GM12874 (cell line): Measurements from ENCODE around the gene CTXND1.

Experiments
- TF ChIP-seq, protein P1 (sequence below): IDR thresholded peaks from 2 replicates; pipeline ENCODE4 v1.5.1; 2011; ENCODE audit warnings: low read depth, mild to moderate bottlenecking, control low read depth, low read length, moderate library complexity; ENCODE audit not compliant: insufficient read depth

The CTXND1 gene

DNA sequence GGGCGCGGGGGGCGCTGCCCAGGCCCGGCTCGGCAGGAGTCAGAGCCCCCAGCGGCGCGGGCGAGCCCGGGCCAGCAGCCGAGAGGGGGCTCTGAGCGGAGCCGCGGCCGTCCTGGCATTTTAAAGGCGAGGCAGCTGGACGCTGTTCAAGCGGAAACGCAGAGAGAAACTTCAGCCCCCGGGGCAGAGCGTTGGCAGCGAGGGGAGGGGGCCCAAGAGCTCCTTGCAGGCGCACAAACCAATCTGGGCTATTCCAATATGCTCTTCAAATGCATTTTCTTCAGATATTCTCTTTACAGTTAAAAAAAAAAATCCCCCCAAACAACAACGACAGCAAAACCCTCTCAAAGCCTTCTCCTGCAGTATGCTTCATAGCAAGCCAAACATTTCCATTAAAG lies at the start of gene CTXND1:
Gene CTXND1, minus strand, starts transcription at position 93 of the 398 bp plus-strand sequence. CDS start 50,264 bp downstream, outside the sequence.
- TF ChIP-seq, protein P1, sequence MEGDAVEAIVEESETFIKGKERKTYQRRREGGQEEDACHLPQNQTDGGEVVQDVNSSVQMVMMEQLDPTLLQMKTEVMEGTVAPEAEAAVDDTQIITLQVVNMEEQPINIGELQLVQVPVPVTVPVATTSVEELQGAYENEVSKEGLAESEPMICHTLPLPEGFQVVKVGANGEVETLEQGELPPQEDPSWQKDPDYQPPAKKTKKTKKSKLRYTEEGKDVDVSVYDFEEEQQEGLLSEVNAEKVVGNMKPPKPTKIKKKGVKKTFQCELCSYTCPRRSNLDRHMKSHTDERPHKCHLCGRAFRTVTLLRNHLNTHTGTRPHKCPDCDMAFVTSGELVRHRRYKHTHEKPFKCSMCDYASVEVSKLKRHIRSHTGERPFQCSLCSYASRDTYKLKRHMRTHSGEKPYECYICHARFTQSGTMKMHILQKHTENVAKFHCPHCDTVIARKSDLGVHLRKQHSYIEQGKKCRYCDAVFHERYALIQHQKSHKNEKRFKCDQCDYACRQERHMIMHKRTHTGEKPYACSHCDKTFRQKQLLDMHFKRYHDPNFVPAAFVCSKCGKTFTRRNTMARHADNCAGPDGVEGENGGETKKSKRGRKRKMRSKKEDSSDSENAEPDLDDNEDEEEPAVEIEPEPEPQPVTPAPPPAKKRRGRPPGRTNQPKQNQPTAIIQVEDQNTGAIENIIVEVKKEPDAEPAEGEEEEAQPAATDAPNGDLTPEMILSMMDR = no peak

DNA sequence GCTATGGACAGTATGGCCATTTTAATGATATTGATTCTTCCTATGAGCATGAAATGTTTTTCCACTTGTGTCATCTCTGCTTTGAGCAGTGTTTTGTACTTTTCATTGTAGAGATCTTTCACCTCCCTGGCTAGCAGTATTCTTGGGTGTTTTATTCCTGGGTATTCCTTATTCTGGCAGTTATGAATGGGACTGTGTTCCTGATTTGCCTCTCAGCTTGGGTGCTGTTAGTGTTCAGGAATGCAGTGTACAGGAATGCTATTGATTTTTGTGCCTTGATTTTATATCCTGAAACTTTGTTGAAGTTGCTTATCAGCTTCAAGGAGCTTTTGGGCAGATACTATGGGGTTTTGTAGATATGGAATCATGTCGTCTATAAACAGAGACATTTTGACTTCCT lies 49.5 kb upstream of the CTXND1 start:
- TF ChIP-seq, protein P1 = no peak

DNA sequence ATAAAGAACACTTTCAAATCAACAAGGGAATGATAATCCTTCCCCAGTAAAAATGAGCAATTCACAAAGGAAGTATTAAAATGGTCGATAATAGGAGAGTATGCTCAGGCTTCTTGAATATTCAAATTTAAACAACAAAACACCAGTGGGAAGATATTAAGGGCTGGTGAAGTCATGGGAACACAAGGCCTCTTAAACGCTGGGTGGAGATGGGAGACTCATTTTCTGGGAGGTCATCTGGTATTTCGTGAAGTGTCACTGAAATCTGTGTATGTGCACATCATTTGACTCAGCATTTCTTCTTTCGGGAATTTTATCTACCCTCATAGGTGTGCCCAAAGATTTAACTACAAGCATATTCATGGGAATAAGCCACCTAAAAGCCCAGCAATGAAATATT lies 40.1 kb upstream of the CTXND1 start:
- TF ChIP-seq, protein P1 = no peak

DNA sequence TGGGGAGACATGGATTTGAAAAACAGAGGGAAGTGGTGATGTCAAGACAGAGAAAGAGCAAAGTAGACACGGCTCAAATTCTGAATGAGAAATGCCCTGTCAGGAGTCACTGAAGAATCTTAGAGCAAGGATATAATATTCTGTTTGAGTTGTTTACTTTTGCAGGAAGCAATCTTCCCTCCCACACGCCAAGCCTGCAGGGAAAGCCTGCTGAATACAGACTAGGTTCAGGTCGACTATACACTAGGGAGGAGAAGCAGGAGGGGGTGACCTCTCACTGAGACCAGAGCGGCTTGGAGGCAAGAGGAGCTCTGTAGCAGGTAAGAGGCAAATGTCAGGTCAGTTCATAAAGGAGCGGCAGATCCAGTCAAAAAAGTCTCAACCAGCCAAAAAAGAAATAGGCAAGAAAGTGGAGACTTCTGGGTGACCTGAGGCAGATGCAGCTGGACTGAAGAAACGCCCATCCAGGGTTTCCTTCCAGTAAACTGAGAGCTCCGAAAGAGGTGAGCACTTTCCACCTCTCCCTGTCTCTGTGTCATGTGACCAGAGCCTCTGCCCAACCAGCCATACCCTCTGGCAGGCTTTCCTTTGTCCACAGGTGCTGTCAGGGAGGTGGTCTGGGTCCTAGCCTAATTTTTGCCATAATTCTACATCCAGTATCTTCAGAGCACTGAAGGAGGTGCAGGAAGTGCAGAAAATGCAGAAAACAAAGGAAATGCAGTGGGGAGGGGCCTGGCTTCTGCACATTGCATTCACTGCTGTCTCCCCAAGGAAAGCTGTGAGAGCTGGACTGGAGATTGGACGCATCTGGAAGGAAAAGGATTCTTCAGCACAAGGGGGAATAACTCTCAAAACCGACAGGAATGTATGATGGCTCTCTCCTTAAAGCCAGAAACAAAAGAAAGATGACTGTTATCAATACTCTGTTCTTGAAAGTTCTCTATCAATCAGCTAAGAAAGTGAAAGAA lies 37.8 kb upstream of the CTXND1 start:
- TF ChIP-seq, protein P1 = no peak

DNA sequence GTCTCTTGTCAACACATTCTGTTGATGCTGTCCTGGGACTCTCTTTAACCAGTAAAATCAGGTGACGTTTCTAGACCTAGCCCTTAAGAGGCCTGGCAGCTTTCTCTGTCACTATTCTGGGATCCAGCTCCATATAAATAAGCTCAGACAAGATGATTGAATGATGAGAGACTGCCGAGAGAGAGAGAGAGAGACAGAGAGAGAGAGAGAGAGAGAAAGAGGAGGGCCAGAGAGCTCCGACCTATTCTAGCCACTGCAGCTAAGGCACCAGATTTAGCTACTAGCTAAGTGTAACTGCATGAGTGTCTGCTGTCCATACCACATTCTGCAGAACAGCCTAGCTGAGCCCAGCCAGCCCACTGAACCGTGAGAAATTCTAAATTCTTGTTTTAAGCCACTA lies 36.1 kb upstream of the CTXND1 start:
- TF ChIP-seq, protein P1 = no peak

DNA sequence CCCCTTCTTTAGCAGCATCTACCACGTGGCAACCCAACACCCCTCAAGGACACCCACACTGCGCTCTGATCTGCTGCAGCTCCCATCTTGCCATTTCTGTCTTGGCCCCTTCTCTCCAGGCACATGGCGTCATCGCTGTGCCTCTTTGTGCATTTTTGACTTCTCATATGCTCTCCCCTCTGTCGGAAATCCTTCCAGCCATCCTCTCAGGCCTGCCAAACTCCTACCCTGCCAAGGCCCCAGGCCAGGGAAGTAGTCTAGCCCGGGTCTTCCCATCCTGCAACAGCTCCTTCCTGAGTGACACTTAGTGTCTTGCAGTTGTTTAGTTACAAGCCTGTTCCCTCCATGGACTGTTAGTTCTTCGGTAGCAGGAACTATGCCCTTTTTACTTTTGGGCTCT lies 34.0 kb upstream of the CTXND1 start:
- TF ChIP-seq, protein P1 = no peak

DNA sequence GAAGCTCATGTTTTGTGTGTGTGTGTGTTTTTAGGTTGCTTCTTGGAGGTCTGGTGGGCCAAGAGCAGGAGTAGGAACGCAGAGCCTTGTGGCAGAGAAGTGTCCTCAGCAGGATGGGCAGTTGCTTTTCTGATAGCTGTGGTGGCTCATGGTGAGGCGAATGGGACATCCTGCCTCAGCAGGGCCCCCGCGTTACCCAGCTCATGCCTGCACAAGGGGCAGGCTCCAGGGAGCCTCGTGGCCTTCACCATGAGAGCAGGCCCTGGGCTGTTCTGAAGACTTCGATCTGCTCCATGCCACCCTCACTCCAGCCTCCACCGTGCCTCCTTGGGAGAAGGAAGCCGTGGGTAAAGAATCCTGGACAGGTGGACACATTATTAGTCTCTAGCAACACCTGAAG lies 33.4 kb upstream of the CTXND1 start:
- TF ChIP-seq, protein P1 = no peak
